ENCODE results near the gene TRAPPC10.
"Not testable (repeated sequence)": the region's sequence is repeated elsewhere in the genome, so short reads cannot be mapped to it uniquely, and the experiment has no call there.

TRAPPC10 gene

DNA sequence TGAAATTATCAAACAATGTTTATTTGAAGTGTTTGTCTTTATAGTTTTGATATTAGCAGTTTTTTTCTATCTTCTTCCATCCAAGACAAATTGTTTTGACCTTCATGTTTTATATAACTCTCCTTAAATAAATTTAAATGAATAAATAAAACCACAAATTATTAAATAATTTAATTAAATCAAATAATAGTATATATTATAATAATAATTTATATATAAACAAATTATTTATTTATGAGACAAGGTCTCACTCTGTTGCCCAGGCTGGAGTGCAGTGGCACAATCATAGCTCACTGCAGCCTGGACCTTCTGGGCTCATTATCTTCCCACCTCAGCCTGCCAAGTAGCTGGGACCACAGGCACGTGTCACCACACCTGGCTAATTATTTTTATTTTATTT is 82.7 kb downstream of the TRAPPC10 start:
- no peak for DNase-seq

DNA sequence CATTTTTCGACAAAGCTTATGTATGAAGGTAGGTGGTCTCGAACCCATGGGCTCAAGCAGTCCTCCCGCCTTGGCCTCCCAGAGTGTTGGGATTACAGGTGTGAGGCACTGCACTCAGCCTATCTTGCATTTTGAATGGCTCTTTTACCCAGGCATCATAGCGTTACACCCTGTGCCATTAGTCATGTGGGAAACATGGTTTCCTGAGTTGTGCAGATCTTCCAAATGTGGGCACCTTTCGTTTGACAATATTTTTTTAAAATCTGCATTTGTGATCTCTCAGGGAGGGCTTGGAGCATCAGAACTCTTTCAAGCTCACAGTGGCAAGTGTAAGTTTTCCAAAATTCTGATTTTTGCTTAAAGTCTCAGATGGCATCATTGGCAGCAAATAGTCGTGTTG is 86.4 kb downstream of the TRAPPC10 start:
- not testable (repeated sequence) for DNase-seq

- not testable (repeated sequence) for DNase-seq
These were observed 86.9 kb downstream of the TRAPPC10 start for GRCh38 chr21:44098964-44099363.

DNA sequence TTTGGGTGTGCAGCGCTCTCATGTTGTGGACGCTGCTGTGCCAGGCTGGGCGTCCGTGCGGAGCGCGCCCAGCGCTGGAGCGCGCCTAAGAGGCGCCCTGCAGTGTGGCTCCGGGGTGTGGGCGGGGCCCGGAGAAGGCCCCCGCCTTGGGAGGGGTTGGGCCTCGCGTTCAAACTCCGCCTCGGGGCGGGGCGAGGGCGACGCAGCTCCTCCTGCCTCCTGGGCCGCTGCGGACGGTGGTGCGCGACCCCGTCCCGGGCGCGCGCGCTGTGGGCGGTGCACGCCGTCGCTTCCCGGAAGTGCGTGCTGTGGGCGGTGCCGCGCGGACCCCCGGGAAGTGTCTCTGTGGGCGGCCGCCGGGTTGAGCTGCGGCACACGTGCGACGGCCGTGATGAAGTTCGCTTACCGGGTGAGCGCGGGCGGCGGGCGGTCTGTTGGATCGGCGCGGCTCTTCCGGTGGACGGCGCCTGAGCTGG is 95.0 kb downstream of the TRAPPC10 start, which contains the start of gene PWP2:
TSS of gene PWP2 (plus strand) at position 374 of the 476 bp plus-strand sequence. CDS start at position 392, 18 bp downstream.
- DNase-seq, result not testable (repeated sequence)

- not testable (repeated sequence) for DNase-seq
These were observed 95.5 kb downstream of the TRAPPC10 start for GRCh38 chr21:44107589-44107988.

DNA sequence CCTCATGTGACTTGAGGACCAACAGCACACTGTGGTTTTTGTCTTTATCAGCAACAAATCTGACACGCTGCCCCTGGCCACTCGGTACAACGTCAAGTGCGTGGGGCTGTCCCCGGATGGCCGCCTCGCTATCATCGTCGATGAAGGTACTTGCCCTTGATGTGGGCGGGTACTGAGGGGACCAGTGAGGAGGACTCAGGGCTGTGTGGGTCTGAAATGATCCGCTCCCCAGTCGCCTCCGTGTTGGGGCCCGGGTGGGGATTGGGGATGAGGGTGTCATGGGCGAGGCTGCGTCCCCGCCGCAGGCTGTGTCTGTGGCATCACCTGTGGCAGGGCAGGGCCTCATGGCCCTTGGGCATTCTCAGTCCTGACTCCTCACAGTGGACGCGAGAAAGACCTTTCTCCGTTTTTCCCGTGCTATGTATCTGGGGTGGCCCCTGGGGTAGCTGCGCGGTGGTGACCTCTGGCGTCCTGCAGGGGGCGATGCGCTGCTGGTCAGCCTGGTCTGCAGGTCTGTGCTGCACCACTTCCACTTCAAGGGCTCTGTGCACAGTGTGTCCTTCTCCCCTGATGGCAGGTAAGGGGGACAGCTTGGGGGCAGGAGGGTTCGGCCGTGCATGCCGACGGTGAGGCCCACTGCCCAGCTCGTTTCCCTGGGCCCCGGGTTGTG is 101.7 kb downstream of the TRAPPC10 start:
- not testable (repeated sequence) for DNase-seq

- DNase-seq, result not testable (repeated sequence)
These were observed 110.0 kb downstream of the TRAPPC10 start for GRCh38 chr21:44122131-44122530.

DNA sequence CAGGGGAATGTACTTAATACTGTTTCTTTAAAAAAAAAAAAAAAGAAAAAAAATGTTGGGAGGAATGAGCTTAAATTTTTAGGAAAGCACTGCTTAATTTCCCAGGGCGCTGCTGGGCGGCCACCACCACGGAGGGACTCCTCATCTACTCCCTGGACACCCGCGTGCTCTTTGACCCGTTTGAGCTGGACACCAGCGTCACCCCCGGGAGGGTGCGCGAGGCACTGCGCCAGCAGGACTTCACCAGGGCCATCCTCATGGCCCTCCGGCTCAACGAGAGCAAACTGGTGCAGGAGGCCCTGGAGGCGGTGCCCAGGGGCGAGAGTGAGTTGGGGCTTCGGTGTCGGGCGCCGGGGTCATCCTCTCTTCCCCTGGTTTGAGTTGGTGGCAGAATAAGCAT is 115.7 kb downstream of the TRAPPC10 start:
- not testable (repeated sequence) for DNase-seq

DNA sequence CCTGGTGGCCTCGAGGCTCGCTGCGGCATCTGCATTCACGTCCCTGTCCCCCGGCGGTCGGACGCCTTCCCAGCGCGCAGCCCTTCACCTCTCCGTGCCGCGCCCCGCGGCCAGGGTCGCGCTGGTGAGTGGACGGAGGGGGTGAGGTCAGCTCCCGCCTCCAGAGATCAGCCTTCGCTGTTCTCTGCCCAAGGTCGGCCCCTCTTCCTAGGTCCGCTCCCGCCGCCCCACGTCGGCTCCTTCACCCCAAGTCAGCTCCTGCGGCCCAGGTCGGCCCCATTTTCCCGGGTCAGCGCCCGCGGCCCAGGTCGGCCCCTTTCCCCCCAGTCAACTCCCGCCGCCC is 121.6 kb downstream of the TRAPPC10 start:
- not testable (repeated sequence) for DNase-seq

DNA sequence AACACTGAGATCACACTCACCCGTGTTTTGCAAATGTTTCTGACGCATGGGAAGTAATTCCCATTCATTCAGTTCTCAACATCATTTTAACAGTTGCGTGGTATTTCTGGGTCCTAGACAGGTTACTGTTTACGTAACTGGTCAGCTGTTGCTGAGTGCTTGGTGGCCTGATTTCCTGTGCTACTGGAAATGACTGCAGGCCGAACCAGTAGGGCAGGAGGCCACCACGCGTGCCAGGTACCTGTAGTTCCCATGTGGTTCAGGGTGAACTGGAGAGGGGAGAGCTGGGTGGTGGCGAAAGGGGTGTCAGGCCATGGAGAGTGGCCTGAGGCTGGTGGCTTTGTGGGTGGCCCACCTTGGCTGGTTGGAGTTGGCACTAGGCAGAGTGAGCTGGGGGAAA is 122.6 kb downstream of the TRAPPC10 start:
- DNase-seq, result not testable (repeated sequence)

- not testable (repeated sequence) for DNase-seq
These were observed 125.9 kb downstream of the TRAPPC10 start for GRCh38 chr21:44138039-44138438.

DNA sequence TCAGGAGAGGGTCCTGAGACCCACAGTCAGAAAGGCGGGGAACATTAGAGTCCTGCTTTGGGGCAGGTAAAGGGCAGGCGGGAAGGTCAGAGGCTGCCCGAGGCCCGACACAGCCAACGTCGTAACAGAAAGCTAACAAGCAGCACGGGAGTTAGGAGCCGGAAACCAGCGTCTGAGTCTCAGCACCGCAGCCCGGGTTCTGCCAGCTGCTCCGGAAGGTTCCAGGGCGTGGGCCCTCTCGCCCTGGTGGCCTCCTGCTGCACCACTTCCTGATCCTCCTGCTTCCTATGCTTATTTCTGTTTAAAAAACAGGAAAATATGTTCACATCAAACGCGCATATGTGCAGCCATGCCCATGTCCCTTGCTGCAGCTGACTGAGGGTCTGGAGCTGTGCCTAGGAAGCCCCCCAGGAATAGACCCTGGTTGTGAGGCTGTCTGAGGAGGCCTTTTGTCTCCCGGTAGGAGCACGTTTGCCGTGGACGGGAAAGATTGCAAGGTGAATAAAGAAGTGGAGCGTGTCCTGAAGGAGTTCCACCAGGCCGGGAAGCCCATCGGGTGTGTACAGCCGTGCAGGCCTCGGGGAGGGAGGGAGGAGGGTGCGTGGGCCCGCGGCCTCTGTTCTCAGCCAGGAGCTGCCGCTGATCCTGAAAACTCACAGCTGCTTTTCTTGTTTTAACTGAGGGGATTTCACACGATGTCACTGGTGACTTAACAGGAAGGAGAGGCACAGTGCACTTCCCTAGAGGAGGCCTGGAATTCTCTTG is 127.9 kb downstream of the TRAPPC10 start:
- not testable (repeated sequence) for DNase-seq

- not testable (repeated sequence) for DNase-seq
These were observed 128.4 kb downstream of the TRAPPC10 start for GRCh38 chr21:44140552-44140932.

GRCh38 chr21:44142470-44142869 is 130.4 kb downstream of the TRAPPC10 start:
- DNase-seq, result not testable (repeated sequence)

DNA sequence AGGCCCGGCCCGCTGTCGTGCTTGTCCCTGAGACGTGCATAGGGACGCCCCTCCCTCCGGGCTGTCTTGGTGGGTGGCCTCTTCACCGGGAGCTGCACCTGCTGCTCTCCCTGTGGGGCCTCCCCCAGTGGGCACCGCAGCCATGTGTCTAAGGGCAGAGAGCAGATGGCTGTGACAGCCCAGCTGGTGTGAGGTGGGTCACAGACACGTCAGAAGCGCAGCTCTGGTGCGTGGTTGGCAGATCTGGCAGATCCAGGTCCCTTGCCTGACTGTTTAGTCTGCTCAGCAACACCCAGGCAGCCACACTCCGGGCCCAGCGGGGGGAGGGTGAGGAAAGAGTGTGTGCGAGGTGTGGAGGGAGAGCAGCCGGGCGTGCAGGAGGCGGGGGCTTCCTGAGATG is 131.3 kb downstream of the TRAPPC10 start:
- not testable (repeated sequence) for DNase-seq

DNA sequence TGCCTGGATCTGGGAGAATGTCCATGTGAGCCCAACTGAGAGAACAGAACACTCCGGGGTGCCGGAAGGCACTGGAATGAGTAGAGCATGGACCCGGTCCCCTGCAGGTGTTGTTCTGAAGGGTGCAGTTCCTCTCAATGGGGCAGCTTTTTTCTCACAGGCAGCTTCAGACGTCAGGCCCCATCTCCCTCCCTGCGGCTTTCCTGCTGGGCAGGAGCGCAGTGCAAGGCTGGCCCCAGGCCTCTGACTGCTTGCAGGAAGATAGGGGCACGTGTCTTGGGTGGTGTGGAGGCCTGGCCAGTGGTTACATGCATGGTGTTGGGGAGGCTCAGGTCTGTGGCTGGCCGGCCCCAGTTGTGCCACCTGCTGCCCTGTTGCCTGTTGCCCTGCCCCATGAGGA is 131.9 kb downstream of the TRAPPC10 start:
- DNase-seq, result not testable (repeated sequence)

DNA sequence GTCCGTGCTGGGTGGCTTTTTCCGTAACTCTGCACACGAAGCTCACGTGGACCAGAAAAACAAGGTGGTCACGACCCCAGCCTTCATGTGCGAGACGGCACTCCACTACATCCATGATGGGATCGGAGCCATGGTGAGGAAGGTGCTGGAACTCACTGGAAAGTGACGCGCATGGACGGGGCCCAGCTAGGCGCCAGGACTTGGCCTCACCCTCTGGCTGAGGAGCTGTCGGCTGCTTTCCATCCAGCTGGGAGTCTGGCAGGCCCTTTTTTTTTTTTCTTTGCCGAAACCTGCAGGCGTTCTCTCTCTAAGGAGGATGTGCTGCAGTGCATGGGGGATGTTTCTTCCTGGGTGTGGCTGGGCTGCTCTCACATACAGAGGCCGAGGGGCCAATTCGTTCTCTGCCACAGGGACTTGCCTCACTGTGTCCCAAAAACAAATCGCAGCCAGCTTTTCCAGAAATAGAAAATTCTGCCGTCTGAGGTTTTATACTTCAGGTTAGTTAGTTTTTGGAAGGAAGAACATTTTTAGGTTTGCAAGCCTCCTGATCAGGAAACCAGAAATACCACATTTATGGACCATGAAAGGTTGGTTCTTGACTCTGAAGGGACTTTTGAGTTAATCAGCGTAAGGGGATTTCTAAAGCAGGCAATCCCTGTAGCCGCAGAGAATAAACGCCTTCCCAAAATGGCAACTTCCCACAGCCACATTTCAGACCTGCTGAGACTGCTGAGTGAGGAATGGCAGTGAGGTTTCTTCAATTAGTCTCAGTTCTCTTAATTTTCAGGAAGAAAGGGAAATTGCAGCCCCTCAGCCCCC is 132.9 kb downstream of the TRAPPC10 start:
- DNase-seq, result not testable (repeated sequence)

GRCh38 chr21:44145616-44146015 is 133.5 kb downstream of the TRAPPC10 start:
- DNase-seq, result not testable (repeated sequence)

GRCh38 chr21:44147108-44147507 is 135.0 kb downstream of the TRAPPC10 start:
- DNase-seq, result not testable (repeated sequence)

DNA sequence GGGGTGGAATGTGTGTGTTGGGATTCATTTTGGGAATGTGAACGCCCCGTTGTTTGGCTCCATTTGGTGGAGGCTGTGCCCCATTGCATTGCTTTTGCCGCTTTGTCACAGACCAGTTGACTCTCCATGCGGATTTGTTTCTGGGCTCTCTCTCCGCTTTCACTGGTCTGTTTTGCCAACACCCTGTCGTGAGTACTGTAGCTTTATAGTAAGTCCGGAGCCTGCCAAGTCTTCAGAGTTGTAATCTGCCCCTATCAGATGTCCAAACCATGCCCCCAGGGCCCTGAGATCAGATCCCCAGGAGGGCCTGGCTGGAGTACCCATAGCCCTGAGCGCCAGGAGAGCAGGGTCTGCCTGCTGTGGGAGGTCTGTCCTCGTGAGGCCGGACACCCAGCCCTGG is 138.1 kb downstream of the TRAPPC10 start:
- not testable (repeated sequence) for DNase-seq

GRCh38 chr21:44153214-44153888 is 141.2 kb downstream of the TRAPPC10 start:
- DNase-seq, result not testable (repeated sequence)

DNA sequence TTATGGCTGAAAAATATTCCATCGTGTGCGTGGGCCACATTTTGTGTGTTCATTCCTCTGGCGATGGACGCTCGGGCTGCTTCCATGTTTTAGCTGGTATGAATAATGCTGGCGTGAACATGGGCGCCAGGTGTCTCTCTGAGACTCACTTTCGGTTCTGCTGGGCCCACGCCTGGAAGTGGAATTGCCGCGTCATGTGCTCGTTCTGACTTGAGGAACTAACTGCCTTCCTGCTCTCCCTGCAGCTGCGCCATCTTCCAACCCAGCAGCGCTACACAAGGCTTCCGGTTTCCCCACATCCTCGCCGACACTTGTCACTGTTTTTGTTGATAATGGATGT is 141.8 kb downstream of the TRAPPC10 start:
- not testable (repeated sequence) for DNase-seq

GRCh38 chr21:44154816-44155230 is 142.7 kb downstream of the TRAPPC10 start:
- DNase-seq, result not testable (repeated sequence)
